Naive thymus-derived CD4-positive, alpha-beta T cell (primary cell): ENCODE data around the gene ASB1. TPM values are rescaled to one million over a fixed set of nuclear protein-coding genes. Genes with fewer than 3 reads are reported as not detected.
A peak's percentile ranks its signal among the peaks of the same experiment; 100 is the strongest.

Source experiments
- ATAC-seq: fragments of 150-1000 bp; cut with Tn5 transposase; 2 replicates; pipeline ENCODE4 v1.10.0; 2021; ENCODE audit warnings: mild to moderate bottlenecking, moderate library complexity
- CTCF ChIA-PET: fragments of 350-600 bp; sonication (Branson Sonifier 250); formaldehyde crosslinking; loops from one replicate; lab custom pipeline; 2021; ENCODE audit warnings: antibody characterized with exemption; lab: Charles Lee
- POLR2A ChIA-PET: fragments of 350-600 bp; sonication (Branson Sonifier 250); formaldehyde crosslinking; loops from one replicate; lab custom pipeline; 2021; ENCODE audit warnings: antibody characterized with exemption, inconsistent platforms; lab: Charles Lee
- DNase-seq, 9 donors: peaks; one replicate each; pipeline versions ENCODE4 v3.0.0 to v3.0.0-alpha.2; 2020 to 2022; ENCODE audit warnings: mixed read lengths in 1 of 9
- H3K27ac ChIP-seq: one replicate; pipeline ENCODE4 v1.7.0; 2013; ENCODE audit warnings: mild to moderate bottlenecking, low read depth, low read length, moderate library complexity
- H3K27me3 ChIP-seq, 2 donors: one replicate each; pipeline ENCODE4 v1.7.0; 2013; ENCODE audit warnings: low read length in 2 of 2, mild to moderate bottlenecking in 2 of 2, moderate library complexity in 2 of 2; ENCODE audit not compliant: control insufficient read depth in 2 of 2, insufficient read depth in 2 of 2
- H3K36me3 ChIP-seq, 3 experiments: 1 replicate in 2 of 3; 2 replicates in 1 of 3; pipeline ENCODE4 v1.7.0; 2013; ENCODE audit warnings: low read length in 3 of 3, mild to moderate bottlenecking in 3 of 3, moderate library complexity in 1 of 3; ENCODE audit not compliant: insufficient read depth in 3 of 3, control insufficient read depth in 2 of 3
- H3K4me1 ChIP-seq, 2 donors: one replicate each; pipeline ENCODE4 v1.7.0; 2013; ENCODE audit warnings: low read length in 2 of 2, mild to moderate bottlenecking in 2 of 2, moderate library complexity in 1 of 2; ENCODE audit not compliant: control insufficient read depth in 2 of 2, insufficient read depth in 2 of 2
- H3K4me3 ChIP-seq: 2 replicates; pipeline ENCODE4 v1.7.0; 2013; ENCODE audit warnings: mild to moderate bottlenecking, low read length
- H3K9me3 ChIP-seq, 3 experiments: 1 replicate in 2 of 3; 2 replicates in 1 of 3; pipeline ENCODE4 v1.7.0; 2013; ENCODE audit warnings: low read length in 3 of 3; ENCODE audit not compliant: control insufficient read depth in 2 of 3
- H3K27ac Mint-ChIP-seq, 9 donors: one replicate each; pipeline ENCODE4 v1.8.0; 2020 to 2022; ENCODE audit warnings: mixed read lengths in 9 of 9, mild to moderate bottlenecking in 8 of 9, moderate library complexity in 5 of 9, inconsistent platforms in 2 of 9
- H3K27me3 Mint-ChIP-seq, 5 donors: one replicate each; pipeline ENCODE4 v1.8.0; 2021 to 2022; ENCODE audit warnings: mixed read lengths in 5 of 5, mild to moderate bottlenecking in 1 of 5
- H3K36me3 Mint-ChIP-seq, 5 donors: one replicate each; pipeline ENCODE4 v1.8.0; 2020 to 2022; ENCODE audit warnings: mixed read lengths in 5 of 5, mild to moderate bottlenecking in 3 of 5, inconsistent platforms in 1 of 5
- H3K4me1 Mint-ChIP-seq, 7 donors: one replicate each; pipeline ENCODE4 v1.8.0; 2020 to 2022; ENCODE audit warnings: mixed read lengths in 7 of 7, mild to moderate bottlenecking in 3 of 7, inconsistent platforms in 1 of 7
- H3K4me3 Mint-ChIP-seq, 10 donors: one replicate each; pipeline ENCODE4 v1.8.0; 2020 to 2022; ENCODE audit warnings: mild to moderate bottlenecking in 10 of 10, mixed read lengths in 10 of 10, moderate library complexity in 6 of 10, inconsistent platforms in 2 of 10
- H3K9me3 Mint-ChIP-seq, 11 donors: one replicate each; pipeline ENCODE4 v1.8.0; 2020 to 2022; ENCODE audit warnings: mixed read lengths in 11 of 11, mild to moderate bottlenecking in 4 of 11, inconsistent platforms in 1 of 11, moderate library complexity in 1 of 11
- intact Hi-C, 2 donors: fragments of 100-400 bp; cut with micrococcal nuclease; formaldehyde crosslinking; loops; one replicate each; pipeline ENCODE4 v1.15.1; 2023
- polyA plus RNA-seq, 2 donors: library from polyadenylated mRNA; unstranded; fragments of 300-500 nt; fragmentation: Illumina TruSeq; gene quantifications; one replicate each; pipeline ENCODE4 v1.2.3, GENCODE V29; 2021
- total RNA-seq, 6 experiments: library from RNA in 5 of 6; stranded (reverse) in 5 of 6; gene quantifications; 1 replicate in 5 of 6; 2 replicates in 1 of 6; pipeline ENCODE4 v1.2.3 and lab custom pipeline; 2021 to 2026

The ASB1 gene
- total and polyA plus RNA-seq, 7 experiments from 2014 or later: 17.5 to 55.2 (median 29.3) TPM

- Mint-ChIP-seq H3K9me3 (no peaks in the 10 kb centered on the region), H3K27me3 (peaks cover 0 to 2% (median 0%) of the 10 kb centered on the region in 5 donors), H3K36me3 (peaks cover 0 to 3% (median 0%) of the 10 kb centered on the region in 5 donors), H3K27ac (peak overlapping the region in 1 of 9 donors; percentile 3), H3K4me3 (no peak overlapping the region), H3K4me1 (peaks cover 23 to 39% (median 36%) of the 10 kb centered on the region in 7 donors)
- Histone ChIP-seq H3K27ac (no peak overlapping the region), H3K9me3 (no peaks in the 10 kb centered on the region), H3K27me3 (no peaks in the 10 kb centered on the region), H3K4me3 (no peak overlapping the region), H3K36me3 (no peaks in the 10 kb centered on the region), H3K4me1 (peaks cover 8 to 27% of the 10 kb centered on the region in 2 donors)
- intact Hi-C loops: no loop called here
- ChIA-PET CTCF (no interaction called here), POLR2A (no interaction called here)
- no peak for ATAC-seq
- no peak for DNase-seq
These were observed 70.3 kb downstream of the ASB1 start for GRCh38 chr2:238496756-238497609.

- Histone ChIP-seq H3K4me3 (no peak overlapping the region), H3K9me3 (no peaks in the 10 kb centered on the region), H3K27me3 (no peaks in the 10 kb centered on the region), H3K4me1 (peaks cover 8 to 24% of the 10 kb centered on the region in 2 donors), H3K27ac (no peak overlapping the region), H3K36me3 (no peaks in the 10 kb centered on the region)
- no peak for DNase-seq
- ChIA-PET CTCF (no interaction called here), POLR2A (no interaction called here)
- ATAC-seq: no peak
- Mint-ChIP-seq H3K27ac (no peak overlapping the region), H3K4me1 (peaks cover 22 to 36% (median 31%) of the 10 kb centered on the region in 7 donors), H3K27me3 (no peaks in the 10 kb centered on the region), H3K9me3 (no peaks in the 10 kb centered on the region), H3K4me3 (no peak overlapping the region), H3K36me3 (peaks cover 0 to 3% (median 0%) of the 10 kb centered on the region in 5 donors)
- intact Hi-C loops: no loop called here
These were observed 70.9 kb downstream of the ASB1 start for GRCh38 chr2:238497610-238498005.

- Histone ChIP-seq H3K36me3 (no peaks in the 10 kb centered on the region), H3K4me3 (no peak overlapping the region), H3K4me1 (peaks cover 8 to 18% of the 10 kb centered on the region in 2 donors), H3K9me3 (no peaks in the 10 kb centered on the region), H3K27me3 (no peaks in the 10 kb centered on the region), H3K27ac (no peak overlapping the region)
- Mint-ChIP-seq H3K27me3 (no peaks in the 10 kb centered on the region), H3K4me3 (no peak overlapping the region), H3K27ac (no peak overlapping the region), H3K9me3 (no peaks in the 10 kb centered on the region), H3K4me1 (peaks cover 17 to 31% (median 25%) of the 10 kb centered on the region in 7 donors), H3K36me3 (peaks cover 0 to 3% (median 0%) of the 10 kb centered on the region in 5 donors)
- ChIA-PET POLR2A (no interaction called here), CTCF (no interaction called here)
- intact Hi-C loops: no loop called here
- ATAC-seq (no peak), DNase-seq (no peak)
These were observed 71.5 kb downstream of the ASB1 start for GRCh38 chr2:238498188-238498587.

GRCh38 chr2:238498691-238499295, 72.1 kb downstream of the ASB1 start:
- no peaks in the 10 kb centered on the region for H3K27me3 Mint-ChIP-seq

GRCh38 chr2:238499731-238500580, 73.2 kb downstream of the ASB1 start:
- Mint-ChIP-seq H3K27ac (no peak overlapping the region), H3K27me3 (no peaks in the 10 kb centered on the region), H3K9me3 (no peaks in the 10 kb centered on the region), H3K36me3 (peaks cover 0 to 3% (median 0%) of the 10 kb centered on the region in 5 donors), H3K4me3 (no peak overlapping the region), H3K4me1 (peaks cover 1 to 13% (median 7%) of the 10 kb centered on the region in 7 donors)
- Histone ChIP-seq H3K9me3 (no peaks in the 10 kb centered on the region), H3K27ac (no peak overlapping the region), H3K4me3 (no peak overlapping the region), H3K4me1 (peaks cover 0 to under 1% of the 10 kb centered on the region in 2 donors), H3K27me3 (no peaks in the 10 kb centered on the region), H3K36me3 (no peaks in the 10 kb centered on the region)
- DNase-seq (no peak), ATAC-seq (no peak)
- CTCF ChIA-PET: no interaction called here
- POLR2A ChIA-PET: no interaction called here
- intact Hi-C loops: no loop called here

More at GRCh38 chr2:238498691-238499295, 72.1 kb downstream of the ASB1 start:
- CTCF ChIA-PET: no interaction called here
- no peaks in the 10 kb centered on the region for H3K9me3 ChIP-seq
- H3K4me3 ChIP-seq: no peak overlapping the region
- DNase-seq: no peak
- no peak for ATAC-seq
- no peaks in the 10 kb centered on the region for H3K36me3 ChIP-seq
- H3K27me3 ChIP-seq: no peaks in the 10 kb centered on the region
- intact Hi-C loops: no loop called here
- POLR2A ChIA-PET: no interaction called here
- Mint-ChIP-seq H3K4me1 (peaks cover 11 to 25% (median 19%) of the 10 kb centered on the region in 7 donors), H3K9me3 (no peaks in the 10 kb centered on the region), H3K27ac (no peak overlapping the region), H3K36me3 (peaks cover 0 to 3% (median 0%) of the 10 kb centered on the region in 5 donors), H3K4me3 (no peak overlapping the region)
- H3K4me1 ChIP-seq: peaks cover 8 to 12% of the 10 kb centered on the region in 2 donors
- no peak overlapping the region for H3K27ac ChIP-seq

GRCh38 chr2:238501311-238501710, 74.6 kb downstream of the ASB1 start:
- ChIA-PET CTCF (no interaction called here), POLR2A (no interaction called here)
- Histone ChIP-seq H3K27me3 (no peaks in the 10 kb centered on the region), H3K9me3 (no peaks in the 10 kb centered on the region), H3K36me3 (no peaks in the 10 kb centered on the region), H3K4me3 (no peak overlapping the region), H3K4me1 (no peaks in the 10 kb centered on the region), H3K27ac (no peak overlapping the region)
- H3K4me3 Mint-ChIP-seq: no peak overlapping the region
- H3K9me3 Mint-ChIP-seq: no peaks in the 10 kb centered on the region
- peak in 1 of 9 donors; percentile 9 for DNase-seq
- ATAC-seq: no peak
- H3K27me3 Mint-ChIP-seq: no peaks in the 10 kb centered on the region
- H3K36me3 Mint-ChIP-seq: peaks cover 0 to 3% (median 0%) of the 10 kb centered on the region in 5 donors
- H3K4me1 Mint-ChIP-seq: peaks cover 0 to 5% (median 0%) of the 10 kb centered on the region in 7 donors
- H3K27ac Mint-ChIP-seq: peak overlapping the region in 1 of 9 donors; percentile 13
- intact Hi-C loops: no loop called here
